ENCODE data around the gene OVCA2.

DNA sequence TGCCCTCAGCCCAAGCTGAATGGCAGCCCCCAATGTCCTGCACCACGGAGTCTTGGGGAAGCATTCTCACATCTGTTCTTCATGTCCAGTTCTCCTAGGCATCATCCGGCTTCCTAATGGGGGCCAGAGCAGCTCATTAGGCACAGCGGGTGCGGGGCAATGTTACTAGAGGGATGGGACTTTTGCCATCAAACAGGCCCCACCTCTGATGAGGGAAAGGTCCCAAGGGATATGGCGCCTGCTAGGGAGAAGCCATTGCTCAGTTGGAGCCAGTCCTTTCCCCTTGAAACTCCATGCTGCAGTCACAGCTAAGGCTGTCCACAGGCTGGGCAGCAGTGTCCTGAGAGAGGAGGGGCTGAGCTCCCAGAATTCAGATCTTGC, 13.6 kb upstream of the OVCA2 start:
- no peak for TF ChIP-seq POLR2A (IDR thresholded peaks at IDR 0.05)
- TF ChIP-seq, protein P1, sequence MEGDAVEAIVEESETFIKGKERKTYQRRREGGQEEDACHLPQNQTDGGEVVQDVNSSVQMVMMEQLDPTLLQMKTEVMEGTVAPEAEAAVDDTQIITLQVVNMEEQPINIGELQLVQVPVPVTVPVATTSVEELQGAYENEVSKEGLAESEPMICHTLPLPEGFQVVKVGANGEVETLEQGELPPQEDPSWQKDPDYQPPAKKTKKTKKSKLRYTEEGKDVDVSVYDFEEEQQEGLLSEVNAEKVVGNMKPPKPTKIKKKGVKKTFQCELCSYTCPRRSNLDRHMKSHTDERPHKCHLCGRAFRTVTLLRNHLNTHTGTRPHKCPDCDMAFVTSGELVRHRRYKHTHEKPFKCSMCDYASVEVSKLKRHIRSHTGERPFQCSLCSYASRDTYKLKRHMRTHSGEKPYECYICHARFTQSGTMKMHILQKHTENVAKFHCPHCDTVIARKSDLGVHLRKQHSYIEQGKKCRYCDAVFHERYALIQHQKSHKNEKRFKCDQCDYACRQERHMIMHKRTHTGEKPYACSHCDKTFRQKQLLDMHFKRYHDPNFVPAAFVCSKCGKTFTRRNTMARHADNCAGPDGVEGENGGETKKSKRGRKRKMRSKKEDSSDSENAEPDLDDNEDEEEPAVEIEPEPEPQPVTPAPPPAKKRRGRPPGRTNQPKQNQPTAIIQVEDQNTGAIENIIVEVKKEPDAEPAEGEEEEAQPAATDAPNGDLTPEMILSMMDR (IDR thresholded peaks at IDR 0.05): no peak
